Measurements from ENCODE around the gene ITPKB. TPM values are rescaled to one million over a fixed set of nuclear protein-coding genes. Genes with fewer than 3 reads are reported as not detected.

ITPKB gene
- total RNA-seq, 4 donors from 2014 or later = 22.2 to 68.6 (median 31.5) TPM

DNA sequence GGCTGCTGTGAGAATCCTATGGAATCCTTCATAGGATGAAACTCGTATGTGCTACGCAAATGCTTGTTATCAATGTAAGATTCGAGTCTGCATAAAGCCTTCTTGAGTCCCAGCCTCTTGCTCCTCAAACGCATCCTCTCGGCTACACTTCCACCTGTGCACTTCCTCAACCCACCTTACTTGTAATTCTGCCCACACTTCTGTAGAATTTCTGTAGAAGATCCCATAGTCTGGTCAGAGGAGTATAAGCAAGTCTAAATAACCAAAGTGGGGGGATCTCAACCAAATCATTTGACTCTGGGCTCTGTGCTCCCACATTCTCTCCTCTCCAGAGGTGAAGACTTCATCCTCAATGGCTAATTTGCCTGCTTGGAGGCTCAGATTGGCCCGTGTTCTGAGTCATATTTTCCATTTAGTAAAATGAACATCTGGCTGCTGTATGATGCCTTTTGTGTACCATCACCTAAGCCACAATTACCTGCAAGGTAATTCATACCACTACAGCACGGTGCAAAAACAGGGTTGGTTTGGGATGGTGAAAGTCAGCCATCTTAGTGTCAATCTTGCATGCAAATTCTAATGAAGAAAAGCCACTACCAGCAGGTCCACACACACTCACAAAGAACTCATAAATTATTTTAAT lies 63.2 kb downstream of the ITPKB start:
- ATAC-seq (ENCODE audit: low FRiP score) (no peak), DNase-seq (ENCODE audit: low spot score) (peak; percentile 2)
- TF ChIP-seq, protein P1, sequence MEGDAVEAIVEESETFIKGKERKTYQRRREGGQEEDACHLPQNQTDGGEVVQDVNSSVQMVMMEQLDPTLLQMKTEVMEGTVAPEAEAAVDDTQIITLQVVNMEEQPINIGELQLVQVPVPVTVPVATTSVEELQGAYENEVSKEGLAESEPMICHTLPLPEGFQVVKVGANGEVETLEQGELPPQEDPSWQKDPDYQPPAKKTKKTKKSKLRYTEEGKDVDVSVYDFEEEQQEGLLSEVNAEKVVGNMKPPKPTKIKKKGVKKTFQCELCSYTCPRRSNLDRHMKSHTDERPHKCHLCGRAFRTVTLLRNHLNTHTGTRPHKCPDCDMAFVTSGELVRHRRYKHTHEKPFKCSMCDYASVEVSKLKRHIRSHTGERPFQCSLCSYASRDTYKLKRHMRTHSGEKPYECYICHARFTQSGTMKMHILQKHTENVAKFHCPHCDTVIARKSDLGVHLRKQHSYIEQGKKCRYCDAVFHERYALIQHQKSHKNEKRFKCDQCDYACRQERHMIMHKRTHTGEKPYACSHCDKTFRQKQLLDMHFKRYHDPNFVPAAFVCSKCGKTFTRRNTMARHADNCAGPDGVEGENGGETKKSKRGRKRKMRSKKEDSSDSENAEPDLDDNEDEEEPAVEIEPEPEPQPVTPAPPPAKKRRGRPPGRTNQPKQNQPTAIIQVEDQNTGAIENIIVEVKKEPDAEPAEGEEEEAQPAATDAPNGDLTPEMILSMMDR (IDR thresholded peaks at IDR 0.05) = no peak

DNA sequence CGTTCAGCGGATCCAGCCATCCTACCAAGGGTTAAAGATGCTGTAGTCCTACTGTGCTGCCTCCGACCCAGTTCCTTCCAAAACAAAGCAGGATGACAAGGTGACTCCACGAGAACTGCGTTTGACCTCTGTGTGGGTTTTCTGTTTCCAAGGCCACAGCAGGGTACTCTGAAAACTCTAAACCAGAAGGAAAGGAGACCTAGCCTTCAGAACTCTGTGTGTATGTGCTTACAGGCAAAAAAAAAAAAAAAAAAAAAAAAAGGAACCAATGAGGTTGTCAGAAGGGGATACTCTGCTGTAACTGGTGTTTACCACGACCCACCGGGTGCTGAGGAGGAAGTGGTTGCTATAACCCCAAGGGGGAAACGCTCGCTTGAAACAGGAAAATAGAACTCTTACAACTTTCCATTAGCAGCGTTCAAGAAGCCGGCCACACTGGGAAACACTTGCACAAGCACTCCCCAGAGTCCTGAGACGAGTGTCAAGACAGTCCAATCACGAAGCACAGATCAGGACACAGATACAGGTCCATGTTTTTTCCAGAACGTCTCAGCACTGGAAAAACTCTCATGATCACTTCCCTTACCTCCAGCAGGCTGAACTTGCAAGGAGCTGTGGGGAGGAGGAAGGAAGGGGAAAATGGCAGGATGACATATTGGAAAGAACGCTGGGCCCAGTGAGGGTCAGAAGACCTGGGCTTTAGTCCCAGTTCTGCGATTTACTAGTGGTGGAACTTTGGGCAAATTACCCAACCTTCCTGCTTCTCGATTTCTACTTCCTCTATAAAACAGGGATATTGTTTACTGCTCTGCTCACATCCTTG lies 64.0 kb downstream of the ITPKB start:
- DNase-seq (ENCODE audit: low spot score) (no peak), ATAC-seq (ENCODE audit: low FRiP score) (no peak)
- TF ChIP-seq, protein P1 (IDR thresholded peaks at IDR 0.05) = no peak

DNA sequence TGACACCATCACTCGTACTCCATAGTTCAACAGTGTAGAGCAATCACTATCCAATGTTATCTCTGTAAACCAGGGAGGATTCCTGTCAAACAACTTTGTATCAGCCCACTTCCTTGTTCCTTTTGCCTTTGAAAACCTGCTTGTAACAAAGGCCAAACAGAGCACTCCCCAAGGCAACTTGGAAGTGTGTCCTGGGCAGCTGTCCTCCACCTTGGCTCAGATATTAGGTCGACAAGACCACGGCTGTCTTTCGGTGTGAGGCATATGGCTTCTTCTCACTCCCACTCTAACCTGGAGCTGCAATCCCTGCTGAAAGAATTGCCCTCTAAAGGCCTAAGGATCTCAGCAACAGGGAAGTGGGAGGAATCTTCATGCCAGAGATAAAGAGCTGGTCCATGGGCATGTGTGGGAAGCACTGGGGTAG lies 66.7 kb downstream of the ITPKB start:
- TF ChIP-seq, protein P1 (IDR thresholded peaks at IDR 0.05) = no peak
- no peak for ATAC-seq (ENCODE audit: low FRiP score)

DNA sequence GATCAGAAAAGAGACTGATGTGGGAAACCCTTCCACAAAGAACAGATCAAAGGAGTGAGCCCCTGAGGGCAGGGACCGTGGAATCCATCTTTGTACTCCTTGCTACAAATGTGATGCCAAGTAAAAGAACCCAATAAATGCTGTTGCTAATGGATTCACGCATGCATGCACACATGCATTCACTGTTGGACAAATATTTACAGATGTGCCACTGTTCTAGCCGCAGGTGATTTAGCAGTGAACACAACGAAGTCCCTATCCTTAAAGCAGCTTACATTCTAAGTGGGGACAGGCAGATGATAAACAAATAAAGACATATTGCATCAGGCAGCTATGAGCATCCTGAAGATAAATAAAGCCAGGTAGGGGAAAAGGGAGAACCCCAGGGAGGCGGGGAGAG lies 67.8 kb downstream of the ITPKB start:
- TF ChIP-seq, protein P1 (IDR thresholded peaks at IDR 0.05) = no peak
- DNase-seq (ENCODE audit: low spot score) (no peak), ATAC-seq (ENCODE audit: low FRiP score) (no peak)

More for the DNA sequence above, 66.7 kb downstream of the ITPKB start:
- DNase-seq (ENCODE audit: low spot score) = no peak

DNA sequence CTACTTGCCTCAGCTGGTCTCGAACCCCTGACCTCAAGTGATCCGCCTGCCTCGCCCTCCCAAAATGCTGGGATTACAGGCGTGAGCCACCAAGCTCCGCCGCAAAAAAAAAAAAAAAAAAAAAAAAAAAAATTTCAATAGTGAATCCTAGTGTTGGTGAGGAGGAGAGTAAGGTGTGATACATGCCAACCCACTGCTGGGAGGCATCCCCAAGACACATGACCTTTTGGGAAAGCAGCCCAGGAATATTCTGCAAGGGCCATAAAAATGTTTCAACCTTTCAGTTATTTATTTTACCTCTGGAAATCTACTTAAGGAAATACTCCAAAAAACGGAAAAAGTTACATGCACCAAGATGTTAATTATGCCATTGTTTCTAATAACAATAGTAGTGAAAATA lies 69.0 kb downstream of the ITPKB start:
- ATAC-seq (ENCODE audit: low FRiP score) (no peak), DNase-seq (ENCODE audit: low spot score) (no peak)
- TF ChIP-seq, protein P1 (IDR thresholded peaks at IDR 0.05) = no peak

DNA sequence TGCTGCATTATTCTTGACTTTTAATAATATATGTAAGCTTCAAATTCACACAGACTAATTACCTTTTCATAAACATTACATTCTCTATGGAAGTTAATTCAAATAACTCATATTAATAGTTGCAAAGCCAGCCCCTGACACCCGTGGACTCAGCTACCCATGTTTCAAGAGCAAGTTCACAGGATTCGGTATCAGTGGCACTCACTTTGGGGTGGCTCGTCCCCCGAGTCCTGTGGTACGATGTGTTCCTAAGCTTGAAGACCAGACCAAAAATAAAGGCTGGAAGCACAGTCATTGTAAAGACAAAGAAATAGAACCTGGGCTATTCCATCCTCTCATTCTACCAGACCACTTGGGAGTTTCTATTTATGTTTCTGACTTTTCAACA lies 70.9 kb downstream of the ITPKB start:
- DNase-seq (ENCODE audit: low spot score) = no peak
- TF ChIP-seq, protein P1 (IDR thresholded peaks at IDR 0.05) = no peak
- ATAC-seq (ENCODE audit: low FRiP score) = no peak
